K562 (cell line): Measurements from ENCODE around the gene SHB. TPM values are rescaled to one million over a fixed set of nuclear protein-coding genes. Genes with fewer than 3 reads are reported as not detected.

Experiments used
- BDP1 ChIP-seq: IDR thresholded peaks from 3 replicates; pipeline ENCODE4 v1.6.1; 2011; ENCODE audit not compliant: insufficient read length, insufficient read depth
- CHD4 ChIP-seq: fragments of 200-600 bp; sonication (generic); IDR thresholded peaks from 3 replicates; pipeline ENCODE4 v1.6.1; 2012; ENCODE audit warnings: low read depth, mild to moderate bottlenecking, mixed read lengths, low read length, inconsistent platforms; ENCODE audit not compliant: insufficient read depth, insufficient replicate concordance, poor library complexity, severe bottlenecking
- CREM ChIP-seq: IDR thresholded peaks from 2 replicates; pipeline ENCODE4 v1.6.1; 2014; ENCODE audit warnings: antibody characterized with exemption, low read depth
- ELF2 ChIP-seq: fragments of 250-450 bp; sonication (Bioruptor Pico); IDR thresholded peaks from 2 replicates; pipeline ENCODE4 v1.5.0; 2021; ENCODE audit warnings: mild to moderate bottlenecking
- FOSL1 ChIP-seq: fragments of 200-800 bp; sonication (Bioruptor generic); conservative IDR thresholded peaks from 2 replicates; pipeline ENCODE4 v1.6.1; 2016; ENCODE audit warnings: missing genetic modification characterization, missing compliant biosample characterization
- HNRNPLL ChIP-seq: fragments of 200-400 bp; formaldehyde crosslinking; IDR thresholded peaks from 2 replicates; pipeline ENCODE4 v1.6.1; 2017; ENCODE audit warnings: low read length, low read depth, mild to moderate bottlenecking; ENCODE audit not compliant: poor library complexity, severe bottlenecking
- KDM5B ChIP-seq: fragments of 200-600 bp; sonication (generic); IDR thresholded peaks from 2 replicates; pipeline ENCODE4 v1.6.1; 2012; ENCODE audit warnings: low read depth, mild to moderate bottlenecking, moderate library complexity, low read length, control low read depth, inconsistent platforms; ENCODE audit not compliant: insufficient replicate concordance
- KLF10 ChIP-seq: fragments of 250-450 bp; sonication (Bioruptor Pico); IDR thresholded peaks from 2 replicates; pipeline ENCODE4 v1.6.1; 2021; ENCODE audit warnings: matching md5 sums
- KLF16 ChIP-seq: IDR thresholded peaks from 2 replicates; pipeline ENCODE4 v1.6.1; 2016; ENCODE audit warnings: antibody characterized with exemption
- LEF1 ChIP-seq: fragments of 450-650 bp; IDR thresholded peaks from 2 replicates; pipeline ENCODE4 v1.6.1; 2016; ENCODE audit warnings: mild to moderate bottlenecking
- MEF2D ChIP-seq: conservative IDR thresholded peaks from 2 replicates; pipeline ENCODE4 v1.6.1; 2016; ENCODE audit warnings: low read depth, missing genetic modification characterization, missing compliant biosample characterization
- MTF1 ChIP-seq: fragments of 250-450 bp; sonication (Bioruptor Pico); IDR thresholded peaks from 2 replicates; pipeline ENCODE4 v1.9.0; 2021; ENCODE audit warnings: moderate library complexity, mild to moderate bottlenecking, inconsistent platforms, borderline replicate concordance
- TRIM24 ChIP-seq, 2 experiments: fragments of 450-650 bp; IDR thresholded peaks; 2 replicates each; pipeline ENCODE4 v1.6.1; 2016
- TSC22D4 ChIP-seq: fragments of 450-650 bp; IDR thresholded peaks from 2 replicates; pipeline ENCODE4 v1.6.1; 2016; ENCODE audit warnings: missing genetic modification characterization, missing biosample characterization, control low read depth
- ZBED1 ChIP-seq: IDR thresholded peaks from 2 replicates; pipeline ENCODE4 v1.6.1; 2014
- ZNF143 ChIP-seq: sonication (generic); formaldehyde crosslinking; IDR thresholded peaks from 2 replicates; pipeline ENCODE4 v1.9.0; 2022; ENCODE audit warnings: mild to moderate bottlenecking, missing genetic modification reagents
- ZNF3 ChIP-seq: fragments of 250-450 bp; sonication (Bioruptor Pico); IDR thresholded peaks from 2 replicates; pipeline ENCODE4 v1.5.0; 2021; ENCODE audit warnings: mild to moderate bottlenecking, moderate library complexity
- ZNF316 ChIP-seq: fragments of 450-650 bp; IDR thresholded peaks from 2 replicates; pipeline ENCODE4 v1.6.1; 2016
- polyA plus RNA-seq, 8 experiments: library from polyadenylated mRNA; depleted of rRNA in 4 of 8; stranded (reverse) in 5 of 8; unstranded in 3 of 8; fragments of >200 nt; fragmentation: Nextera tagmentation in 2 of 8; fragmentation: Illumina TruSeq in 1 of 8; extraction: Ambion mirVana in 2 of 8; extraction: Trizol in 1 of 8; gene quantifications; 2 replicates each; pipeline versions ENCODE4 v1.2.1 to v1.2.3, GENCODE V29; 2011 to 2014; ENCODE audit warnings: inconsistent platforms in 1 of 8, missing spikeins in 1 of 8
- total RNA-seq, 7 experiments: library from RNA; depleted of rRNA in 6 of 7; stranded (reverse); fragments of >200 nt in 6 of 7; fragmentation: Illumina TruSeq in 2 of 7; extraction: Trizol in 2 of 7; gene quantifications; 2 replicates each; pipeline versions ENCODE4 v1.2.1 to v1.2.3, GENCODE V29; 2011 to 2021; ENCODE audit warnings: low replicate concordance in 1 of 7
- TF ChIP-seq, protein P1 (sequence below), 2 experiments: fragments of 450-650 bp in 1 of 2; sonication (generic) in 1 of 2; formaldehyde crosslinking in 1 of 2; IDR thresholded peaks in 1 of 2; conservative IDR thresholded peaks in 1 of 2; 2 replicates each; pipeline versions ENCODE4 v1.6.1 to v1.8.1; 2016 to 2023; ENCODE audit warnings: mild to moderate bottlenecking in 2 of 2, moderate library complexity in 2 of 2, inconsistent platforms in 1 of 2, missing genetic modification reagents in 1 of 2
- TF ChIP-seq, protein P2 (sequence below): fragments of 250-450 bp; sonication (Bioruptor Pico); IDR thresholded peaks from 2 replicates; pipeline ENCODE4 v1.8.0; 2022; ENCODE audit warnings: inconsistent platforms
- TF ChIP-seq, protein P3 (sequence below): IDR thresholded peaks from 2 replicates; pipeline ENCODE4 v1.6.1; 2016; ENCODE audit warnings: missing genetic modification characterization, missing compliant biosample characterization
- TF ChIP-seq, protein P4 (sequence below): fragments of 250-450 bp; sonication (Bioruptor Pico); IDR thresholded peaks from 2 replicates; pipeline ENCODE4 v1.4.0; 2020

SHB gene
- total and polyA plus RNA-seq, 9 of the 15 experiments (the other 6 are each of a cell fraction or from before 2014, with no cell fraction given), result 0.78 to 16.0 (median 5.3) TPM

DNA sequence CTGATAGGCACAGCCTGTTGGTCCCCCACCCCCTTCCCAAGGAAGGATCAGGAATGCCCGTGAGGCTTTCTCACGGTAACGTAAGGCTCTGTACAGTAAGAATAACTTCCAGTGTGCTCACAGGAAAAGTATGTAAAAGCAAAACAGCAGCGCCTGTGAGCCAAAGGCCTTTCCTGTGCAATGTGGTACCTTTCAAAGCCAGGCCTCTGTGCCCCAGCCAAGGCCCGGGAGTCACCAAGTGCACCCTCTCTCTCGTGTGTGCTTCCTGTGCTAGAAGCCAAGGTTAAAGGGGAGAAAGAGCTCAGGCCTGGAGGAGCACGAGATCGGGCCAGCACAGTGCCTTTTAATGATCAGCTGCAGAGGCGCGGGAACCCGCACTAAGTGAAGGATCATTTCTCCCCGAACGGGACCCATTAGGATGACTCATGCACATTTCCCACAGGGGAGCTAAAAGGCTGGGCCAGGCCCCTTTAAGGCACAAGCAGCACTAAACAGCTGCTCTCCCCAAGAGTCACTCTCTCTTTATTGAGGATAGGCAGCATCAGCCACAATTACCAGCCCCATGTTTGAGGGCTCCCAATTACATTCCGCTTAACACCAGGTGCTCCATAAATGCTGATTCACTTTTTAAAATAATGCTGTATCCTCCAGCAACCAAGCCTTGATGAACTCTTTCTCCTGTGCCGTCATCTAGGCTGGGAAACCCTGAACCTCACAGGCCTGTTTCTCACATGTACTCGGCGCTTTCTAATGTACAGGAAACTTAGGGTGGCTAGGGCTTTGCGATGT, 42.8 kb downstream of the SHB start (continued):
- TF ChIP-seq, protein P1, sequence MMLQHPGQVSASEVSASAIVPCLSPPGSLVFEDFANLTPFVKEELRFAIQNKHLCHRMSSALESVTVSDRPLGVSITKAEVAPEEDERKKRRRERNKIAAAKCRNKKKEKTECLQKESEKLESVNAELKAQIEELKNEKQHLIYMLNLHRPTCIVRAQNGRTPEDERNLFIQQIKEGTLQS (IDR thresholded peaks at IDR 0.05), result peak; percentile 91
- TF ChIP-seq, protein P1 (CRISPR knock-in tag; conservative IDR thresholded peaks at IDR 0.05), result no peak
- TF ChIP-seq CREM (no peak), HNRNPLL (no peak), MEF2D (tag) (no peak), BDP1 (no peak), ELF2 (CRISPR knock-in tag) (no peak), MTF1 (no peak), FOSL1 (tag) (peak; percentile 79), TSC22D4 (tag) (no peak), ZBED1 (no peak), KLF16 (no peak), LEF1 (no peak), KLF10 (CRISPR knock-in tag) (no peak), TRIM24 (IDR thresholded peaks at IDR 0.05) (no peak), ZNF3 (no peak), ZNF143 (CRISPR knock-in tag) (0 out of 2 replicates have a peak, but pooled peaks have one; percentile 33), CHD4 (no peak), KDM5B (no peak), ZNF316 (peak; percentile 77)
- TF ChIP-seq, protein P2, sequence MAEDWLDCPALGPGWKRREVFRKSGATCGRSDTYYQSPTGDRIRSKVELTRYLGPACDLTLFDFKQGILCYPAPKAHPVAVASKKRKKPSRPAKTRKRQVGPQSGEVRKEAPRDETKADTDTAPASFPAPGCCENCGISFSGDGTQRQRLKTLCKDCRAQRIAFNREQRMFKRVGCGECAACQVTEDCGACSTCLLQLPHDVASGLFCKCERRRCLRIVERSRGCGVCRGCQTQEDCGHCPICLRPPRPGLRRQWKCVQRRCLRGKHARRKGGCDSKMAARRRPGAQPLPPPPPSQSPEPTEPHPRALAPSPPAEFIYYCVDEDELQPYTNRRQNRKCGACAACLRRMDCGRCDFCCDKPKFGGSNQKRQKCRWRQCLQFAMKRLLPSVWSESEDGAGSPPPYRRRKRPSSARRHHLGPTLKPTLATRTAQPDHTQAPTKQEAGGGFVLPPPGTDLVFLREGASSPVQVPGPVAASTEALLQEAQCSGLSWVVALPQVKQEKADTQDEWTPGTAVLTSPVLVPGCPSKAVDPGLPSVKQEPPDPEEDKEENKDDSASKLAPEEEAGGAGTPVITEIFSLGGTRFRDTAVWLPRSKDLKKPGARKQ, result no peak
- TF ChIP-seq, protein P3, sequence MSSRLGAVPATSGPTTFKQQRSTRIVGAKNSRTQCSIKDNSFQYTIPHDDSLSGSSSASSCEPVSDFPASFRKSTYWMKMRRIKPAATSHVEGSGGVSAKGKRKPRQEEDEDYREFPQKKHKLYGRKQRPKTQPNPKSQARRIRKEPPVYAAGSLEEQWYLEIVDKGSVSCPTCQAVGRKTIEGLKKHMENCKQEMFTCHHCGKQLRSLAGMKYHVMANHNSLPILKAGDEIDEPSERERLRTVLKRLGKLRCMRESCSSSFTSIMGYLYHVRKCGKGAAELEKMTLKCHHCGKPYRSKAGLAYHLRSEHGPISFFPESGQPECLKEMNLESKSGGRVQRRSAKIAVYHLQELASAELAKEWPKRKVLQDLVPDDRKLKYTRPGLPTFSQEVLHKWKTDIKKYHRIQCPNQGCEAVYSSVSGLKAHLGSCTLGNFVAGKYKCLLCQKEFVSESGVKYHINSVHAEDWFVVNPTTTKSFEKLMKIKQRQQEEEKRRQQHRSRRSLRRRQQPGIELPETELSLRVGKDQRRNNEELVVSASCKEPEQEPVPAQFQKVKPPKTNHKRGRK (tag), result no peak
- TF ChIP-seq, protein P4, sequence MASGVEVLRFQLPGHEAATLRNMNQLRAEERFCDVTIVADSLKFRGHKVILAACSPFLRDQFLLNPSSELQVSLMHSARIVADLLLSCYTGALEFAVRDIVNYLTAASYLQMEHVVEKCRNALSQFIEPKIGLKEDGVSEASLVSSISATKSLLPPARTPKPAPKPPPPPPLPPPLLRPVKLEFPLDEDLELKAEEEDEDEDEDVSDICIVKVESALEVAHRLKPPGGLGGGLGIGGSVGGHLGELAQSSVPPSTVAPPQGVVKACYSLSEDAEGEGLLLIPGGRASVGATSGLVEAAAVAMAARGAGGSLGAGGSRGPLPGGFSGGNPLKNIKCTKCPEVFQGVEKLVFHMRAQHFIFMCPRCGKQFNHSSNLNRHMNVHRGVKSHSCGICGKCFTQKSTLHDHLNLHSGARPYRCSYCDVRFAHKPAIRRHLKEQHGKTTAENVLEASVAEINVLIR (CRISPR knock-in tag), result no peak
